GM12872 (cell line): Measurements from ENCODE around the gene GPRIN1.

ENCODE experiments used
- CTCF ChIP-seq: IDR thresholded peaks from 3 replicates; pipeline ENCODE4 v1.5.1; 2011; ENCODE audit warnings: low read depth, mild to moderate bottlenecking, low read length, moderate library complexity; ENCODE audit not compliant: insufficient read depth

The GPRIN1 gene

GRCh38 chr5:176621661-176622079 is 11.7 kb upstream of the GPRIN1 start:
- no peak for TF ChIP-seq CTCF

GRCh38 chr5:176620333-176620981 is 10.5 kb upstream of the GPRIN1 start:
- no peak for TF ChIP-seq CTCF

GRCh38 chr5:176619569-176620332 is 9.8 kb upstream of the GPRIN1 start:
- TF ChIP-seq CTCF: no peak

- peak; percentile 39; the same call in 2 of the 3 replicates for TF ChIP-seq CTCF
Measured at GRCh38 chr5:176619203-176619568, 9.2 kb upstream of the GPRIN1 start.

GRCh38 chr5:176618783-176619182 is 8.8 kb upstream of the GPRIN1 start:
- no peak for TF ChIP-seq CTCF

- no peak for TF ChIP-seq CTCF
Measured at GRCh38 chr5:176616511-176616910, 6.6 kb upstream of the GPRIN1 start.

- TF ChIP-seq CTCF: no peak
Measured at GRCh38 chr5:176614805-176615478, 5.0 kb upstream of the GPRIN1 start.
